ENCODE data around the gene PSMF1. TPM values are rescaled to one million over a fixed set of nuclear protein-coding genes. Genes with fewer than 3 reads are reported as not detected.

Gene PSMF1
- total and polyA plus RNA-seq, 2 experiments from 2014 or later = 73.7 to 84.2 TPM

DNA sequence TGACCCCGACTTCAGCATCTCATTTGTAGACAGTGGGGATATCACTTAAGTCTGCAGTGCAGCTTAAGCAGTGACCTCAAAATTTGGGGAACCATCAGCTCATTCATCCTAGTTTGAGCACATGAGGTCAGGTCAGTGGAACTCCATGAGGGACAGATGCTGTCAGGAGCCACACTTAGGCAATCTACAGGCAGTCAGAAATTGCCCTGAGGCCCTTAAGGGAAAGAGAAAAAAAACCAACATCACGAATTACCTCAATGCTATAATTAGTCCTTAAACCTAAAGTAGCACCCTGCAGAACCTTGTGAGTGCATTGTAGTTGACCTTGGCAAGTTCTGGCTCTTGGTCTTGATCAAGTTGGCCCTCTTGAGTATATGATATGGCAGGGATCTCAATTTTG, 45.3 kb downstream of the PSMF1 start (continued):
- TF ChIP-seq, protein P1, sequence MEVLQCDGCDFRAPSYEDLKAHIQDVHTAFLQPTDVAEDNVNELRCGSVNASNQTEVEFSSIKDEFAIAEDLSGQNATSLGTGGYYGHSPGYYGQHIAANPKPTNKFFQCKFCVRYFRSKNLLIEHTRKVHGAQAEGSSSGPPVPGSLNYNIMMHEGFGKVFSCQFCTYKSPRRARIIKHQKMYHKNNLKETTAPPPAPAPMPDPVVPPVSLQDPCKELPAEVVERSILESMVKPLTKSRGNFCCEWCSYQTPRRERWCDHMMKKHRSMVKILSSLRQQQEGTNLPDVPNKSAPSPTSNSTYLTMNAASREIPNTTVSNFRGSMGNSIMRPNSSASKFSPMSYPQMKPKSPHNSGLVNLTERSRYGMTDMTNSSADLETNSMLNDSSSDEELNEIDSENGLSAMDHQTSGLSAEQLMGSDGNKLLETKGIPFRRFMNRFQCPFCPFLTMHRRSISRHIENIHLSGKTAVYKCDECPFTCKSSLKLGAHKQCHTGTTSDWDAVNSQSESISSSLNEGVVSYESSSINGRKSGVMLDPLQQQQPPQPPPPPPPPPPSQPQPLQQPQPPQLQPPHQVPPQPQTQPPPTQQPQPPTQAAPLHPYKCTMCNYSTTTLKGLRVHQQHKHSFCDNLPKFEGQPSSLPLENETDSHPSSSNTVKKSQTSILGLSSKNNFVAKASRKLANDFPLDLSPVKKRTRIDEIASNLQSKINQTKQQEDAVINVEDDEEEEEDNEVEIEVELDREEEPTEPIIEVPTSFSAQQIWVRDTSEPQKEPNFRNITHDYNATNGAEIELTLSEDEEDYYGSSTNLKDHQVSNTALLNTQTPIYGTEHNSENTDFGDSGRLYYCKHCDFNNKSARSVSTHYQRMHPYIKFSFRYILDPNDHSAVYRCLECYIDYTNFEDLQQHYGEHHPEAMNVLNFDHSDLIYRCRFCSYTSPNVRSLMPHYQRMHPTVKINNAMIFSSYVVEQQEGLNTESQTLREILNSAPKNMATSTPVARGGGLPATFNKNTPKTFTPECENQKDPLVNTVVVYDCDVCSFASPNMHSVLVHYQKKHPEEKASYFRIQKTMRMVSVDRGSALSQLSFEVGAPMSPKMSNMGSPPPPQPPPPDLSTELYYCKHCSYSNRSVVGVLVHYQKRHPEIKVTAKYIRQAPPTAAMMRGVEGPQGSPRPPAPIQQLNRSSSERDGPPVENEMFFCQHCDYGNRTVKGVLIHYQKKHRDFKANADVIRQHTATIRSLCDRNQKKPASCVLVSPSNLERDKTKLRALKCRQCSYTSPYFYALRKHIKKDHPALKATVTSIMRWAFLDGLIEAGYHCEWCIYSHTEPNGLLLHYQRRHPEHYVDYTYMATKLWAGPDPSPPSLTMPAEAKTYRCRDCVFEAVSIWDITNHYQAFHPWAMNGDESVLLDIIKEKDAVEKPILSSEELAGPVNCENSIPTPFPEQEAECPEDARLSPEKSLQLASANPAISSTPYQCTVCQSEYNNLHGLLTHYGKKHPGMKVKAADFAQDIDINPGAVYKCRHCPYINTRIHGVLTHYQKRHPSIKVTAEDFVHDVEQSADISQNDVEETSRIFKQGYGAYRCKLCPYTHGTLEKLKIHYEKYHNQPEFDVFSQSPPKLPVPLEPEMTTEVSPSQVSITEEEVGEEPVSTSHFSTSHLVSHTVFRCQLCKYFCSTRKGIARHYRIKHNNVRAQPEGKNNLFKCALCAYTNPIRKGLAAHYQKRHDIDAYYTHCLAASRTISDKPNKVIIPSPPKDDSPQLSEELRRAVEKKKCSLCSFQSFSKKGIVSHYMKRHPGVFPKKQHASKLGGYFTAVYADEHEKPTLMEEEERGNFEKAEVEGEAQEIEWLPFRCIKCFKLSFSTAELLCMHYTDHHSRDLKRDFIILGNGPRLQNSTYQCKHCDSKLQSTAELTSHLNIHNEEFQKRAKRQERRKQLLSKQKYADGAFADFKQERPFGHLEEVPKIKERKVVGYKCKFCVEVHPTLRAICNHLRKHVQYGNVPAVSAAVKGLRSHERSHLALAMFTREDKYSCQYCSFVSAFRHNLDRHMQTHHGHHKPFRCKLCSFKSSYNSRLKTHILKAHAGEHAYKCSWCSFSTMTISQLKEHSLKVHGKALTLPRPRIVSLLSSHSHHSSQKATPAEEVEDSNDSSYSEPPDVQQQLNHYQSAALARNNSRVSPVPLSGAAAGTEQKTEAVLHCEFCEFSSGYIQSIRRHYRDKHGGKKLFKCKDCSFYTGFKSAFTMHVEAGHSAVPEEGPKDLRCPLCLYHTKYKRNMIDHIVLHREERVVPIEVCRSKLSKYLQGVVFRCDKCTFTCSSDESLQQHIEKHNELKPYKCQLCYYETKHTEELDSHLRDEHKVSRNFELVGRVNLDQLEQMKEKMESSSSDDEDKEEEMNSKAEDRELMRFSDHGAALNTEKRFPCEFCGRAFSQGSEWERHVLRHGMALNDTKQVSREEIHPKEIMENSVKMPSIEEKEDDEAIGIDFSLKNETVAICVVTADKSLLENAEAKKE (CRISPR knock-in tag; IDR thresholded peaks at IDR 0.05) = no peak

DNA sequence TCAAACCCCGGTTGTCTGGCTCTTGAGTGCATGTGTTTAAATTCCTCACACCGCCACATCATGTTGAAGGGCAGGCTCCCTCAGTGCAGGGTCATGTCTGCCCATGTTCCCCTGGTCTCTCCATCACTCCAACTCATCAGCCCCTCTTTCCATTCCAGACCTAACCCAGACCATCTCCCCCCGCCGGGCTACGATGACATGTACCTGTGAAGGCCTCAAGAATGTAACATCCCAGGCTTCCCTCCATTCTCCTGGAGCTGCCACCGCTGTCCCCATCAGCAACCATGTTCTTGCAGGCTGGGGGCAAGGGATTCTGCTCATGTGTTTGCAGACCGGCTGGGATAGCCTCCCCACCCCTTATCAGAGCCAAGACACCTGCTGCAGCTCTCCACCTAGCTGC, 46.5 kb downstream of the PSMF1 start:
- no peak overlapping the region for H3K4me3 Mint-ChIP-seq
- peaks cover 55% of the 10 kb centered on the region for H3K36me3 Mint-ChIP-seq (ENCODE audit: low read depth)
- Histone ChIP-seq H3K79me2 (replicated peaks; ENCODE audit: insufficient read depth) (no peaks in the 10 kb centered on the region), H3K27me3 (ENCODE audit: insufficient read depth) (no peaks in the 10 kb centered on the region), H3K4me3 (no peak overlapping the region), H3K27ac (ENCODE audit: low read depth) (no peak overlapping the region), H4K20me1 (replicated peaks; ENCODE audit: insufficient read depth) (peaks cover 3% of the 10 kb centered on the region), H3K4me1 (ENCODE audit: insufficient read depth) (no peaks in the 10 kb centered on the region), H2AFZ (no peak overlapping the region), H3K36me3 (ENCODE audit: insufficient read depth) (peaks cover 19% of the 10 kb centered on the region), H3K4me2 (no peak overlapping the region), H3K9me2 (ENCODE audit: insufficient read depth) (no peaks in the 10 kb centered on the region), H3F3A (replicated peaks; ENCODE audit: low read depth) (no peaks in the 10 kb centered on the region)
- H3K9me3 Mint-ChIP-seq = no peaks in the 10 kb centered on the region
- no peaks in the 10 kb centered on the region for H3K4me1 Mint-ChIP-seq
- DNase-seq (ENCODE audit: low spot score) (no peak), ATAC-seq (no peak)
- no peak overlapping the region for H3K27ac Mint-ChIP-seq
- H3K27me3 Mint-ChIP-seq (ENCODE audit: insufficient read depth, low read depth, poor library complexity) = no peaks in the 10 kb centered on the region
- TF ChIP-seq JUNB (IDR thresholded peaks at IDR 0.05; ENCODE audit: unreplicated experiment) = no peak
- TF ChIP-seq ZNF331 (CRISPR knock-in tag; IDR thresholded peaks at IDR 0.05; ENCODE audit: low read depth) = no peak
- TF ChIP-seq EZH2 (IDR thresholded peaks at IDR 0.05; ENCODE audit: low read depth, unreplicated experiment) = no peak
- TF ChIP-seq, protein P2, sequence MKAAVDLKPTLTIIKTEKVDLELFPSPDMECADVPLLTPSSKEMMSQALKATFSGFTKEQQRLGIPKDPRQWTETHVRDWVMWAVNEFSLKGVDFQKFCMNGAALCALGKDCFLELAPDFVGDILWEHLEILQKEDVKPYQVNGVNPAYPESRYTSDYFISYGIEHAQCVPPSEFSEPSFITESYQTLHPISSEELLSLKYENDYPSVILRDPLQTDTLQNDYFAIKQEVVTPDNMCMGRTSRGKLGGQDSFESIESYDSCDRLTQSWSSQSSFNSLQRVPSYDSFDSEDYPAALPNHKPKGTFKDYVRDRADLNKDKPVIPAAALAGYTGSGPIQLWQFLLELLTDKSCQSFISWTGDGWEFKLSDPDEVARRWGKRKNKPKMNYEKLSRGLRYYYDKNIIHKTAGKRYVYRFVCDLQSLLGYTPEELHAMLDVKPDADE (IDR thresholded peaks at IDR 0.05) = no peak
- no peak for TF ChIP-seq POLR2AphosphoS5 (IDR thresholded peaks at IDR 0.05; ENCODE audit: low read depth)
- TF ChIP-seq, protein P3, sequence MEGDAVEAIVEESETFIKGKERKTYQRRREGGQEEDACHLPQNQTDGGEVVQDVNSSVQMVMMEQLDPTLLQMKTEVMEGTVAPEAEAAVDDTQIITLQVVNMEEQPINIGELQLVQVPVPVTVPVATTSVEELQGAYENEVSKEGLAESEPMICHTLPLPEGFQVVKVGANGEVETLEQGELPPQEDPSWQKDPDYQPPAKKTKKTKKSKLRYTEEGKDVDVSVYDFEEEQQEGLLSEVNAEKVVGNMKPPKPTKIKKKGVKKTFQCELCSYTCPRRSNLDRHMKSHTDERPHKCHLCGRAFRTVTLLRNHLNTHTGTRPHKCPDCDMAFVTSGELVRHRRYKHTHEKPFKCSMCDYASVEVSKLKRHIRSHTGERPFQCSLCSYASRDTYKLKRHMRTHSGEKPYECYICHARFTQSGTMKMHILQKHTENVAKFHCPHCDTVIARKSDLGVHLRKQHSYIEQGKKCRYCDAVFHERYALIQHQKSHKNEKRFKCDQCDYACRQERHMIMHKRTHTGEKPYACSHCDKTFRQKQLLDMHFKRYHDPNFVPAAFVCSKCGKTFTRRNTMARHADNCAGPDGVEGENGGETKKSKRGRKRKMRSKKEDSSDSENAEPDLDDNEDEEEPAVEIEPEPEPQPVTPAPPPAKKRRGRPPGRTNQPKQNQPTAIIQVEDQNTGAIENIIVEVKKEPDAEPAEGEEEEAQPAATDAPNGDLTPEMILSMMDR (conservative IDR thresholded peaks at IDR 0.05; ENCODE audit: low read depth in 2 of 2) = no peak
- no peak for TF ChIP-seq EZH2phosphoT487 (IDR thresholded peaks at IDR 0.05; ENCODE audit: unreplicated experiment)
- no peak for TF ChIP-seq CREB1 (CRISPR knock-in tag; IDR thresholded peaks at IDR 0.05; ENCODE audit: low read depth)
- no peak for TF ChIP-seq NANOG (IDR thresholded peaks at IDR 0.05; ENCODE audit: borderline replicate concordance)
